Measurements from ENCODE around the gene RIMS1.
"Not testable (repeated sequence)": the region's sequence is repeated elsewhere in the genome, so short reads cannot be mapped to it uniquely, and the experiment has no call there.

The RIMS1 gene

DNA sequence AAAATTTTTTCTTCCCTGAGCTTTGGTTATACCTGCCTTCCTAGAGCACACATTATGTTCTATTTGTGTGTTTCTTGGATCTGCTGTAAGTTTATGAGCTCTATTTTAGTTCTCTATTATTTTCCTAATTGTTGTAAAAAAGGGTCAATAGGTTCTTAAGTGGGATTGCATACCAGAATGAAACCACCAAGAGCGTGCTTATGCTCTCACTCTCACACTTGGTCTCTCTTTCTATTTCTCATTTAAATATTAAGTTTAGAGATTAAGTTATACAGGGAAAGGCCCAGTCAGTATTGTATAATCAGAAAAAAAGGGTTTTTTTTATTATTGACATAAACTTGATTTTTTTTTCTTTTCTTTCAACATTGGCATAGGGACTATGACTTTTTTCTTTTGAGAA, 96.8 kb downstream of the RIMS1 start:
- no peak for DNase-seq

DNA sequence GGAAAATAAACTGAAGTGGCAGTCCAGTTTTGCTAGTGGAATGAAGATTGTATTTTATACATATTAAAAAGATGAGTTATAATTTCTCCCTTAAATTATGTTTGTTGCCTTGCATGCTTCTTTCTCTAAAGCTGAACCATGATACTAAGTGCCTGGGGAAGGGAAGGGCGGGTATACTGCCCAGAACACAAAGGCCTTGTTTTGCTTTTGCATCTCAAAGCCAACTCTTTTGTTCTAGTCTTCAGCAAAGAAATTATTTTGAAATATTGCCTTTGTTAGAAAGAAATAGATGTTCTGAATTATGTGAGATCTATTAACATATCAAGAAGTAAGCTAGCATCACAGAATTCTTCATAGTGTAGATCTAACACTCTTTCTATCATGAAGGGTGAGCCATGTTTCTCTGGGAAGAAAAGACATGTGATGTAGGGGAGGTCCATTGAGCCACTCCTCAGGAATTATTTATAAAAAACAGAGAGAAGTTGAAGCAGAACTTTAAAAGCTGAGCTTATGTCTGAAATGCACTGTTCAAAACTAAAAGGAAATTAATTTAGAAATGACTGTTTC, 108.4 kb downstream of the RIMS1 start:
- DNase-seq: no peak

DNA sequence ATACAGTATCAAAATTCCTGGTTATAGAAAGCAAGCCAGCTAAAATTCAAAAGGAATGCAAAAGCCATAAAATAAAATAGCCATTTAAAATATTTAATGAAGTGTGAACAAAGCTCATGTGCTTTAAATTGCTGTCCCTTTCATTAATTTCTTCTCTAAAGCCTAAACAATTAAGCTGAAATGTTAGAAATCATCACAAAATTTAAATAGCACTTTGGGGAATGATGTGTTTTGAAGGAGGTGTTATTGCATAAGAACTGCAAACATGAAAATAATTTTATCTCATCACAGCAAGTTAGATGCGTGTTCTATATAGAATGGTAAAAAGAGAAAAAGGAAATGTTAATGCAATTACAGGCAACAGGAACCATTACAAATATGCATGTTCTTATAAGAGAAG, 111.0 kb downstream of the RIMS1 start:
- no peak for DNase-seq

DNA sequence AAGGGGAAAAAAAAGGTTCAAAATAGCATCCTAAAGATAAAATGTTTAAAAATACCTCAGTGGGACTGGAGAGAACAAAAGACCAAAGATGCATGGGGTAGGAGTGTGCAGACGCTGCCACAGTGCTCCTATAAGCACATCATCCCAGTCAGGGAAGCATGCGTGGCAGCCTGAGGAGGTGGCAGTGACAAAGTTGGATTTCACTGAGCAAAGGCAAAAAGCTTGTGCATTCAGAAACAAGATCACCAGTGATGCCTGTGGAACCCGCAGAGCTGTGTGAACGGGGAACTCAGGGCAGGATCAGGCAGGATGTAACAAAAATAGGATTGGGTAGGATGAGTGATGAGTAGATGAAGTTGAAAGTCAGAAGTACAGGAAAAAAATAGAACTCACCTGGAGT, 116.1 kb downstream of the RIMS1 start:
- no peak for DNase-seq

DNA sequence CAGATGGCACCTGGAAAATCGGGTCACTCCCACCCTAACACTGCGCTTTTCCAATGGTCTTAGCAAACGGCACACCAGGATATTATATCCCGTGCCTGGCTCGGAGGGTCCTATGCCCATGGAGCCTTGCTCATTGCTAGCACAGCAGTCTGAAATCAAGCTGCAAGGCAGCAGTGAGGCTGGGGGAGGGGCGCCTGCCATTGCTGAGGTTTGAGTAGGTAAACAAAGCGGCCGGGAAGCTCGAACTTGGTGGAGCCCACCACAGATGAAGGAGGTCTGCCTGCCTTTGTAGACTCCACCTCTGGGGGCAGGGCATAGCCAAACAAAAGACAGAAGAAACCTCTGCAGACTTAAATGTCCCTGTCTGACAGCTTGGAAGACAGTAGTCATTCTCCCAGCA, 120.2 kb downstream of the RIMS1 start:
- DNase-seq: not testable (repeated sequence)

DNA sequence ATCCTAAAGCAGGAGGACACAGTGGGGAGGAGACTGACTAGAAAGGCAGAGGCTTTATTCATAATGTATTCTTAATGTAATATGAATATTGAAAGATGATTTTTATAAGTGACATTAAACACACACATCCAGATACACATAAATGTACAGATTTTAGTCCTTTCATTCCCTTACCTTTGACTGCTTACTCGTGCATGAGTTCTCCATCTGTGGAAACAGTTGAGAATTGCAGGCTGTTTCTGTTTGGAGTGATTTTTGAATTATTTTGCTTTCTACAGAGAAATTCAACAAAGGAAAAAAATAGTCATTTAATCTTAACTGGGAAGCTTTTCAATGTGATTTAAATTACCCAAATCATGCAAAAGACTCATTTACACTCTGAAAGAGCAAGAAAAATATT, 136.5 kb downstream of the RIMS1 start:
- peak in 1 of 2 experiments; percentile 4 for DNase-seq

DNA sequence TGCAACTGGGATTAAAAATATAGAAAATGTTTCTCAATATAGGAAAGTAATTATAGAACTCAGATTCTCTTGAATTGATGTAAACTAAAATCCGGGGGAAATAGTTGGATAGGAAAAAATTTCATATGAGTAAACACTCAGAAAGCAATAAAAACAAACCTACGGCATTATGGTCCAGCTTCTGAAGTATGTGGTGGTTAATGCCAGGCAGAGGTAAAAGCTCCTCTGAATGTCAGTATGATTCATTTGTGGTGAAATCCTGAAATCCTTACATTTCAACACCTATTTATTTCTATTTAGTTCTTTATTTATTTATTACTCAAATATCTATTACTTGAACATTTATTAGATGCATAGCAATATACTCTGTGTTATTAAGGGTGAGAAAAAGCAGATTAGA, 145.1 kb downstream of the RIMS1 start:
- DNase-seq: no peak

DNA sequence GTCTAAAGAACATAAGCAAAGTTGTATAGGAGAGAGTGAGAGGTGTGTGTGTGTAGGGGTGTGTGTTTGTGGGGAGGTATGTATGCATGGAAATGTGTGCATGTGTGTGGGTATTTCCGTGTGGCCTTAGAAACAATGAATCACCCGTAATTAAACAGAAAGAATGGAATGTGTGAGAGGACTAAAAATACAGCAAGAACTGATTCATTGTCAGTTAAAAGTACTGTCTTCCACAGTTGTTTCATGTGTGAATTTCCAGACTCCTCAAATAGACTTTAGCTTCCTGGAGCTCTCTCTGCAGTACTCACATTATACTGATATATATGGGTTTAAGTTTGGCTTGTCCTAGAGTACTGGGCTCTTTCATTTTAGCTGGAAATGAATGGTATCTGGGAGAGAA, 145.7 kb downstream of the RIMS1 start:
- no peak for DNase-seq

DNA sequence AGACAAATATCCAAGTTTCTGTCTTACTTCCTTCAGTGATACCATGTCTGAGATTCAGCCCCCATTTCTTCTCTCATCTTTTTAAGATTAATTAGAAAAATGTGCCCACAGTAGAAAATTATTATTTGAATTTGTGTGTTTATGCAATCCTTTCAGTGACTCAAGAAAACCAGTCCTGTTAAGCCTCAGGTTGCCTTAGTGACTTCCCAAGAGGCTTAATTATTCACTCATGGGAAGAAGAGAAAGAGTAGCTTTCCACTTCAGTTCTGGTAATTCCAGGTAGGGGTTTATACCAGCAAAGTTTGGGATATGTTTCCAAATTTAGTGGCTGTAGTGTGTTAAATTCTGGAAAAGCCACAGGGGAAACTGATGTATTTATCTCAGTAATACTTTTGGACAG, 149.1 kb downstream of the RIMS1 start:
- DNase-seq: no peak

DNA sequence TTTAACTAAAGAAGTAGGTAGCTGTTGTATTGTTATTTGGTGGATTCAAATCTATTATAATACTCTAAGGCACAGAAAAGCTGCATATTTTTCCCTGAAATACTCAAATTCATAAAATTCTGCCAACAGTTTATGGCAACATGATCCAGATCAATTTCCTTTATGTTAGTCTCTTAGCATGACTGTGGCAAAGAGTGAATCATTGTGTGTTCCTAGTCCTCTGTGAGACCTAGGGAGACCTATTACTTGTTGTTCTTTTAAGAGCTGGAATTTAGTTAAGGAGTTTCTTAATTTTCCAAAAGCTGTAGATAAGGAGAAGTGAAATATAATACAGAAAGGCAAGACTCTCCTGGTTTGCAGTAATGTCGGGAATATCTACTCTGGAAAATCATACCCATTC, 149.6 kb downstream of the RIMS1 start:
- DNase-seq: no peak

DNA sequence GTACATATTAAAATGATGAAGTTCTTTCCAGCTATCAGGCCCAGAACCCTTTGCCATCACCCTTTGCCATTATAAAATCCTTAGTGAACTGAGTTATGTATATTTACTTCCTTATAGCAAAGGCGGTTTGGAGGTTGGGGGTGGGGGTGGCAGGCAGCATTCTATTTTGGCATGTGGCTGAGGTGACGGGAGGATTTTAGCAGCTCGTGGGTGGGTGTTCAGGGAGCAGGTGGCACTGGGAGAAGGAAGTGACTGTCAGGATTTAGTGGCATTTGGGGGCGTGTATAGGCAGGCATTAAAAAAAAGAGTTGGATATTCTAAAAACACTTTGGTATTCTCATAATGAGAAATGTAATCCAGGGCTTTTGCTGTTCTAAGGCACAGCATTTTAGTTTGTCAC, 150.7 kb downstream of the RIMS1 start:
- DNase-seq: no peak

DNA sequence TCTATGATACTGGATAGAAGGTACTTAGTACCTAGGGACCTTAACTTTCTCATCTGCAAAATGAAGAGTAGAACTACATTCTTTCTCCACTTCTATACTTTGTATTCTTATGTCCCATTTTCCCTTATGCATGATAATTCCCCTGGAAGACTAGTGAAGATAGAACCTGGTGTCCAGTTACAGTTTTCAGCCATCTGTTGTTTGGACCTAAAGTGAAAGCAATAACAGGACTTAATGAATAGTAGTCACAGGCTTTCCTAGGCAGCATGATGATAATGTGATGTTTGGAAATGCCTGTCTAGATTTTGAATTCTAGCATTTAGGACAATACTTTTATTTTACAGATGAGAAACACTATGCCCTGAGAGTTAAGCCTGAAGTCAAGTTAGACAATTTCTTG, 153.8 kb downstream of the RIMS1 start:
- DNase-seq: no peak

DNA sequence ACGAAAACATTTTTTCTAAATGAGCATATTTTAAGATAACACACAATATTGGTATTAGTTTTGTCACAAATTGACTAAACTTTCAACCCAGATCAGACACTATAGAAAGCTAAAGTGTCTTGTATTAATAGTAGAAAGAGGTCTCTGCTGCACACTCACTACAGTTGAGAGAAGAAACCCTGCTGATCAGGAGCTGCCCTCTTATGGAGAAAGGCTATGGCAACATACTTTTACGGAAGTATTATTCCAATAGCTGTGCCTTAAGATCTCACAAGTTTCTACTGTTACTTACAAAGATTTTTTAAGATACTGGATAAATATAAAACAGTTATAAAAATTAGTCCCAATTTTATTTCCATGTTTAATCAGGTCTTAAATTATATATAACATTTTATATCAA, 155.7 kb downstream of the RIMS1 start:
- peak; percentile 23 to 27 for DNase-seq

DNA sequence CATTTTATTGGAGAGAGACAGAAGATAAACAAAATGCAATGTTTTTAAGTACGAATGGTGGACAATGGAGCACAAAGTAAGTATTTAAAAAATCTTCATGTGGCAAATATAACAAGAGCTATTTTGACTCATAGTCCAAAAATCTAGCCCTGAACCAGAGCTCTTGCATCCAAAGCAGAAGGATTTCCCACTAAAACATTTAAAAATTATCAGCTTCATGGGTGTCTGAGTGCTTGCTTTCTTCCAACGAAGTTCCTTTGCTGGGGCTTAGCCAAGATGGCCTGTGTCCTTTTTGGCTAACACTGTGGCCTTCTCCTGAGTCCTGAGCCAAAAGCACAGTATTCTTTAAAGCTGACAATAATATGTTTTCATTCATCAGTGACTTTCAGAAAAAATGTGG, 161.7 kb downstream of the RIMS1 start:
- DNase-seq: no peak

DNA sequence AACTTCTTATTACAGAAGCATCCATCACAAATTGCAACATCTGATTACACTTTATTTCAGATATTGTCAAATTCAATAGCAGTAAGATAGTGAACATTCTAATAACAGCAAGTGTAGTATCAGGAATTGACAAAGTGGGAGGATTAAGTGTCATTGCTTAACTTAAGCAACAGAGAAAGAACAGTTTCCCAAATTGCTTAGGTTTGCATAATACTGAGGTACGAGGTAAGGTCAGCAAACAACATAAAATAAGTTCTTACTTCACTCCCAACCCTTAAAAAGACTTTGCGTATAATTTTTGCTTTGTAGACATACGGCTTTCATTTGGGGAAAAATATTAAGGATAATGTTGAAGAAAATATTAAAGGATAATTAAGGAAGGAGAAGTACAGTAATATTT, 163.0 kb downstream of the RIMS1 start:
- DNase-seq: no peak

DNA sequence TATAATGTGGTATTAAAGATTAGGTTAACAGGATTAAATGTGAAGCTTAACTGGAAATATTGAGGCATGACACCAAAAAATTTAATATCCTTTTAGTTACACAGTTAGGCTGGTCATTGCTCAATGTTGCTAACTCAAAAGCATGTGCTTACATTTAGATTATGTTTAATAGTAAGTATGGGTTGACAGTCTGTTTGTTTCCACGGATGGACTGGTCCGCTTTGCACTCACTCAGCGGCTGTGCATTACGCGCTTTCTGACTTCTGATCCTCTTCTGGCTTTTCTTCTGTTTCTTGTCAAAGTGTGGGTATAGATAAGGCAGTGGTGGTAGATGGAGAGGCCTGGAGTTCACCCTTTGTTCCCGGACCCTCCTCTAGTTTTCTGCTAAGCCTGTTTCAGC, 174.9 kb downstream of the RIMS1 start:
- DNase-seq: no peak

DNA sequence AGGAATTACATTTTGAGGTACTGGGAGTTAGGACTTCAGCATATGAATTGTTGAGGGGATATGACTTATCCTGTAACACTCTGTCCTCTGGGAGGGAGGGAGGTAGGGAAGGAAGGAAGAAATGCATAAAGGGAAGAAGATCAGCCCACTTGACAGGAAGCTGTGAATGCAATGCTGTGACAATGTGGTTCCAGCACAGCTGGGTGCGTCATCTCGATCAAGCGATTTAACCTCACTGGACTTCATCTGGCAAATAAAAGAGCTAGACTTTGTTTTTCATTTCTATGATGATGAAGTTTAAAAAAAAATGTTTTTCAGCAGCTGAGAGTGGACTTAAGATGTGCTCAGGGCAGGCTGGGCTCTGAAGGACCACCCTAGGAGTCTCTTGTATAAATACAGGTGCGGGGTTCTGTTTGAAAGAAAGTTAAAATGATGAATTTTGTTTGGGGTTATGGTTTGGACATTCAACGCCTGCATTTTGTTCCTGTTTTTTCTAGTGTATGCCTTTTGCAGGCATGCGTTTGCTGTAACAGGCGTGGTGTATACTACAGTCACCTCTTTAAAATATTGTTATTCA, 178.1 kb downstream of the RIMS1 start:
- DNase-seq: no peak

DNA sequence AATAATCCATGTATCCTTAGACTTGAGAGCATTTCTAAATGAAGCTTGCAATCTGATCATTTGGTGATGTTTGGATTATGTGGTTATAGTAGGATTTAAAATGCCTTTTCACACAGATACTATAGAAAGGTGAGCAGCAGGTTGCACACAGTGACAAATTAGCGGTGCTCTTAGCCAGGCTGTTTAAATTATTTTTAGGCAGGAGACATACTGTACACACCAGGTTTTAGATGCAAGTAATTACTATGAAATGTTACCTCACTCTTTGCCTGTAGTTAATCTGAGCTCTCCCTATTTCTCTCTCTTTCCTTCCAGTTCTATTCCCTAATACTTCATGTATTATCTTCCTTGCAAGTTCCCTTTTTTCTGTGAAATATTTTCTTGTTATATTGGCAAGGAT, 191.7 kb downstream of the RIMS1 start:
- no peak for DNase-seq

DNA sequence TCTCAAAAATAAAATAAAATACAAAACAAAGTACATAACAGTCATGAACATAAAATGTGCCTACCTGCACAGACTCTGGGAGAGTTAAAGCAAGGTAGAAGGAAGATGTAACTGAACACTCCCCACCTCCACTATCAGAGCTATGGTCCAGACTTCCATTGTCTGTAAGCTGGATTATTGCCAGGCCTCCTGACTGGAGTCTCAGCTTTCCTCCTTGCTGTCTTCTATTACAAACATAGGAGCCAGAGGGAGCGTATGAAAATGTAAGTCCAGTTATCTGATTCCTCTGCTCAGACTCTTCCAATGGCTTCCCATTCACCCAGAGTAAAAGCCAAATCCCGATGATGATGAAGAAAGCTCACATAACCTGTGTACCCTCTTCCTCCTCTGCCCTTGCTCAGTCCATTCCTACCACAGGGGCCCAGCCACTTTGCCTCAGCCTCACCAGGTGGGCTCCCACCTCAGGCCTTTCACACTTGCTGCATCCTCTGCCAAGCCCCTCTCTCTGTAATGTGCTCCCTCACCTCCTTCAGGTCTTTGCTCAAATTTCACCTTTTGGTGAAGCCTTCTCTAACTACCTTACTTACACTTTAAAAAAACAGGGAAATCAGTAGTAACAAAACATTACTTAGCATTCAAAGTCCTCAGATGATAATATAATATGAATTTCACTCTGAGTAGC, 194.1 kb downstream of the RIMS1 start:
- DNase-seq: no peak

DNA sequence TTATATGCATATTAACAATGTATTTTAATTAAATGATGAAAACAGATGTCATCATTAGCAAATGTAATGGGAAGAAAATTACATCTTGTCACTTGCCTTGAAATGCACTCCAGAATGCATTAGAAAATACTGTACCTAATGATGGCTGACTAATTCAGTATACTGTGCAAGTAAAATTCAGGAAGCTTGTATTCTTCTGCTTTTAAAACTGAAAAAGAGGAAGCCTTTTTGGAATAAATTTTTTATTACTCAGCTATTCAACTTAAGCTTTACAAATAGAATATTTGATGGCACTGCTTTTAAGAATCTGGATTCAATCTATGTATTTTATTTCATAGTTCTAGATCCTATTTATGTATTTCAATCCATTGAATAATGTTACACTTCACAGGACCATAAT, 195.5 kb downstream of the RIMS1 start:
- DNase-seq: peak; percentile 37 to 55

DNA sequence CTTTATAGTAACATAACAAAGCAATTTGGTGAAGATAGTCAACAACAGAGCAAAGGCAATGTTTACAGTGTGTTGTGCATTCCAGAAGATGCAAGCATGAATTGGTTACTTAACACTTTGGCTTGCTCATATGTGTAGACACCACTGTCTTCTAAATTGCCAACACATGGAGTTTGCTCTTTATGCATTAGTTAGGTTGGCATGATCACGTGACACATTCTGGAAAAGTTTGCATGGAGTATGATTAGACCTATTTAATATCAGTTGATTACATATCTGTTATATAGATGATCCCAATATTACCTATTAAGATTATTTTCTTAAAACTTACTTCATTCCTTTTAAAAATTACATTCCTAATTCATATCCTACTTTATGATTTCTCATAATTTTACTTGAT, 197.6 kb downstream of the RIMS1 start:
- DNase-seq: no peak

DNA sequence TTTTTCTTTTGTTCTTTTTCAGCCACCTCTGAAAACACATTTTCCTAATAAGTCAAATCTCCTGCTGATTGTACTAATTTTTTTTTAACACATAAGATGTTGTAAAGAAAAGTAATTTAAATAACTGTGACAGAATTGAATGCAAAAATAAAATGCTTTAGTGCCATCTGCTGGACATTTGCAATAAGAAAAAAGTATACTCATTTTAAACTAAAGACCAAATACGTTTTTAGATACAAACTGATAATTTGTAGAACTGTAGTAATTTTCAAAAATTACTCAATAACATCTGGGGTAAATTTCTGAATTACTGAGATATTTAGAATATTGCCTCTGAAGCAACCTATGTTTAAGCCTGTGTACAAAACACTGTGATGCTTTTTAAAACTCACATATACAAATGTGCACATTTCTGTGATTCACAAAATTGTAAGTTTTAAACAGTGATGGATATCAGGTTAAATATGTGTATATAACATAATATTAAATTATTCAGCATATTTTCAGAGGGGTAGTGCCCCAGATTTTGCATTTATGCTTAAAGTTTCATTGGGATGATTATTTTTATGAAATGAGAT, 198.7 kb downstream of the RIMS1 start:
- peak; percentile 31 to 37 for DNase-seq

DNA sequence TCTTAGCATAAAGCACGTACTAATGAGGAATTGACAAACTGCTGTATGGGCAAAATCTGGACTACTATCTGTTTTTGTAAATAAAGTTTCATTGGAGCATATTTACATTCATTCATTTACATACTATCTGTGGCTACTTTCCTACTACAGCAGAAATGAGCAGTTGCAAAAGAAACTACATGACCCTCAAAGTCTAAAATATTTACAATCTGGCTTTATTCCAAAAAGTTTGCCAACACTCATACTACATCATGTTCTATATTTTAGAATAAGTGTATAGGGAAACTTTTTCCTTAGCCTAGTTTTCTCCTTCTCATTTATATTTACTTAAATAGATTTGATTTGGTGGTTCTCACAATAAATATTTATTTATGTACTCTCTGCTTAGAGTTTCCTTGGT, 208.2 kb downstream of the RIMS1 start:
- DNase-seq: no peak

DNA sequence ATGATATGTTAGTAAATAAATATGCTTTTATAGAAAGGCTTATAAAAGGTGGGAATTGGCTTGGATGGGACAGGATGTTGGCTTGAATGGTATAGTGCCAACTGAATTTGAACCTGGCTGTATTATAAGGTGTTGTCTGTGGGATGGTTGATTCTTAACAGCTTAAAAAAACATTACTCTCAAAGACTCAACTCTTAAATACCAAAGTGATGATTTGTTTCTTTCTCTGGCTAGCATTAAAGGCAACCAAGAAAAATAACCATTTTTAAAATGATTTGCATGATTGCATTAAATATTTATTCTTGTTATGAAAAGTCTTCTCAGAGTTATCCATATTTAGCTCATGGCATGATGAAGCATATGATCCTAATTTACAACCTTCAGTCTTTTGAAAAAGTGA, 216.2 kb downstream of the RIMS1 start:
- DNase-seq: no peak

DNA sequence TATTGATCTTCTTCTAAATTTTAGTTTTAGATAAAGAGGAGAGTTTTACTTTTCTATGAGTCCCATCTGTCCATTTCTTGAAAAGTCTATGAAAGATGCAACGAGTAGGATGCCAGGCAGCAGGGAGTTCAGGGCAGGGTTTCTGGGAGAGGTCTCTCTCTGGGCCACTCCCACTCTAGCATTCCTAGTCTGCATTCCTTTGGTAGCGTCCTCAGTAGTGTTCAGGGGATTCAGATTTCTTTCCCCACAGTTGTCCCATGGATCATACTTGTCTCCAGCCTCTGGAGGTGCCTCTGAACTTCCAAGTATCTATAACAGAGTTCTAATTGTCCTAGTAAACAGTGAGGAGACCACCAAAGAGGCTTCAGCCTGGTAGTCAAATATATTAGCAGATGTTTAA, 225.3 kb downstream of the RIMS1 start:
- DNase-seq: no peak

Measured in Kasumi-1 (cell line).